ENCODE data around the gene RUVBL2. TPM values are rescaled to one million over a fixed set of nuclear protein-coding genes. Genes with fewer than 3 reads are reported as not detected.

RUVBL2 gene
- total RNA-seq, 1 experiment from 2014 or later: 270 TPM

DNA sequence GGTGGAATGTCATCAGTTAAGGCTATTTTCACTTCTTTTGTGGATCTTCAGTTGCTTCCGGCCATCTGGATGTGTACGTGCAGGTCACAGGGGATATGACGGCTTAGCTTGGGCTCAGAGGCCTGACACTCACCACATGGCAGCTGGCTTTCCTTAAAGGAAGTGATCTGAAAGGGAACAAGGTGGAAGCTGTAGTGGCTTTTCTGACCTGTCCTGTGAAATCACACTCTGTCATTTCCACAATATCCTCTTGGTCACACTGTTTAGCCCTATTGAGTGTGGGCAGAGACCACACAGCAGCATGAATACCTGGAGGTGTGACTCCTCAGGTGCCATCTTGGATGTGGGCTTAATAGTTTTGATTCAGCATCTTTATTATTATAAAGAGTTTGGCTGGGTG lies 43.5 kb upstream of the RUVBL2 start:
- DNase-seq (ENCODE audit: low read depth, low spot score): no peak
- TF ChIP-seq CBX3 (IDR thresholded peaks at IDR 0.05; ENCODE audit: low read depth): no peak
- TF ChIP-seq ZNF274 (IDR thresholded peaks at IDR 0.05; ENCODE audit: low read depth, low read length): no peak
- no peak for TF ChIP-seq CEBPB (IDR thresholded peaks at IDR 0.05; ENCODE audit: low read depth)
- TF ChIP-seq EZH2phosphoT487 (IDR thresholded peaks at IDR 0.05; ENCODE audit: borderline replicate concordance): no peak
- no peak for TF ChIP-seq CTCF (IDR thresholded peaks at IDR 0.05 in 2 of 3, conservative IDR thresholded peaks at IDR 0.05 in 1 of 3; ENCODE audit: borderline replicate concordance in 1 of 3, insufficient read depth in 1 of 3, low read depth in 2 of 3, low read length in 2 of 3)
- no peak for TF ChIP-seq FOSL1 (IDR thresholded peaks at IDR 0.05; ENCODE audit: low read depth)
- POLR2A ChIA-PET: no interaction called here
- Histone ChIP-seq H3K27ac (ENCODE audit: low read depth, low read length) (no peak overlapping the region), H4K20me1 (ENCODE audit: insufficient read depth) (no peaks in the 10 kb centered on the region), H3K9ac (ENCODE audit: low read length) (no peak overlapping the region), H2AFZ (ENCODE audit: low read depth, low read length, poor library complexity, severe bottlenecking) (no peak overlapping the region), H3K4me1 (ENCODE audit: control insufficient read depth in 1 of 2, insufficient read depth in 2 of 2, low read length in 2 of 2) (peaks cover 0 to 8% of the 10 kb centered on the region in 2 experiments; a peak in 2 of 4 replicates), H3K4me2 (ENCODE audit: low read length) (no peak overlapping the region), H3K79me2 (ENCODE audit: insufficient read depth, low read length) (peaks cover 3% of the 10 kb centered on the region), H3K9me3 (ENCODE audit: control insufficient read depth in 1 of 2, insufficient read depth in 1 of 2, low read depth in 1 of 2, low read length in 2 of 2) (no peaks in the 10 kb centered on the region), H3K27me3 (ENCODE audit: insufficient read depth, low read length) (no peaks in the 10 kb centered on the region), H3K36me3 (ENCODE audit: control insufficient read depth in 1 of 2, insufficient read depth in 2 of 2, low read length in 2 of 2) (no peaks in the 10 kb centered on the region), H3K4me3 (replicated peaks in 1 of 2; ENCODE audit: low read depth in 1 of 2, low read length in 2 of 2) (no peak overlapping the region), H3K9me2 (ENCODE audit: insufficient read depth) (no peaks in the 10 kb centered on the region)
- RAD21 ChIA-PET (ENCODE audit: low non-redundant PET in 1 of 2, low total read pairs in 2 of 2, uncharacterized antibody in 2 of 2, unreplicated experiment in 2 of 2): no interaction called here
- intact Hi-C loops (cut with micrococcal nuclease): no loop called here
- CTCF ChIA-PET: no interaction called here
- no TSS peak for BruUV-seq (replicated peaks)
- ATAC-seq: no peak

GRCh38 chr19:48950830-48951519 lies 42.7 kb upstream of the RUVBL2 start:
- ChIA-PET CTCF (interaction anchor here (1.1 to 1.6 kb wide), 2 partner anchors 43 to 108 kb away, joined by 3 to 5 read pairs; partner anchors contain the start of genes GYS1 and RUVBL2), RAD21 (ENCODE audit: low non-redundant PET in 1 of 2, low total read pairs in 2 of 2, uncharacterized antibody in 2 of 2, unreplicated experiment in 2 of 2) (no interaction called here), POLR2A (interaction anchor here (1.0 kb wide), 2 partner anchors 11 to 16 kb away, joined by 3 to 5 read pairs; no protein-coding TSS in a partner anchor)
- Histone ChIP-seq H2AFZ (ENCODE audit: low read depth, low read length, poor library complexity, severe bottlenecking) (no peak overlapping the region), H4K20me1 (ENCODE audit: insufficient read depth) (no peaks in the 10 kb centered on the region), H3K79me2 (ENCODE audit: insufficient read depth, low read length) (peaks cover 12% of the 10 kb centered on the region), H3K4me1 (ENCODE audit: control insufficient read depth in 1 of 2, insufficient read depth in 2 of 2, low read length in 2 of 2) (peaks cover 5 to 15% of the 10 kb centered on the region in 2 experiments; a peak in 3 of 4 replicates), H3K9ac (ENCODE audit: low read length) (no peak overlapping the region), H3K36me3 (ENCODE audit: control insufficient read depth in 1 of 2, insufficient read depth in 2 of 2, low read length in 2 of 2) (no peaks in the 10 kb centered on the region), H3K9me2 (ENCODE audit: insufficient read depth) (no peaks in the 10 kb centered on the region), H3K9me3 (ENCODE audit: control insufficient read depth in 1 of 2, insufficient read depth in 1 of 2, low read depth in 1 of 2, low read length in 2 of 2) (no peaks in the 10 kb centered on the region), H3K4me3 (replicated peaks in 1 of 2; ENCODE audit: low read depth in 1 of 2, low read length in 2 of 2) (no peak overlapping the region), H3K4me2 (ENCODE audit: low read length) (no peak overlapping the region), H3K27me3 (ENCODE audit: insufficient read depth, low read length) (no peaks in the 10 kb centered on the region), H3K27ac (ENCODE audit: low read depth, low read length) (no peak overlapping the region)
- no peak for DNase-seq (ENCODE audit: low read depth, low spot score)
- intact Hi-C loops (cut with micrococcal nuclease): no loop called here
- BruUV-seq (replicated peaks): no TSS peak
- TF ChIP-seq SRF (IDR thresholded peaks at IDR 0.05; ENCODE audit: low read depth) (no peak), ATF3 (IDR thresholded peaks at IDR 0.05) (no peak), ZNF274 (IDR thresholded peaks at IDR 0.05; ENCODE audit: low read depth, low read length) (no peak), SP1 (IDR thresholded peaks at IDR 0.05; ENCODE audit: low read depth) (no peak), FOSL1 (IDR thresholded peaks at IDR 0.05; ENCODE audit: low read depth) (no peak), EZH2 (IDR thresholded peaks at IDR 0.05) (no peak), REST (IDR thresholded peaks at IDR 0.05; ENCODE audit: low read depth) (no peak)
- ATAC-seq: no peak
